Kidney (tissue), 14 donors: ENCODE data around the gene SEC22A. TPM values are rescaled to one million over a fixed set of nuclear protein-coding genes. Genes with fewer than 3 reads are reported as not detected.

Experiments
- DNase-seq, 5 donors: peaks; one replicate each; pipeline ENCODE4 v3.0.0-alpha.2; 2013 to 2020
- FAIRE-seq: peaks from 2 replicates; lab custom pipeline; 2012; peaks lifted over from hg19 to GRCh38; lab: Jason Lieb, UNC
- H3K27ac ChIP-seq, 2 donors: one replicate each; pipeline ENCODE4 v1.7.0; 2013; ENCODE audit warnings: low read depth in 2 of 2, low read length in 2 of 2, inconsistent platforms in 1 of 2
- H3K27me3 ChIP-seq: one replicate; pipeline ENCODE4 v1.7.1; 2013; ENCODE audit warnings: low read length, inconsistent platforms; ENCODE audit not compliant: control insufficient read depth, insufficient read depth
- H3K36me3 ChIP-seq, 3 donors: one replicate each; pipeline versions ENCODE4 v1.7.0 to v1.7.1; 2013; ENCODE audit warnings: low read length in 3 of 3, control low read depth in 1 of 3, inconsistent platforms in 1 of 3; ENCODE audit not compliant: insufficient read depth in 3 of 3, control insufficient read depth in 2 of 3
- H3K4me1 ChIP-seq, 3 donors: one replicate each; pipeline versions ENCODE4 v1.7.0 to v1.7.1; 2013; ENCODE audit warnings: low read length in 3 of 3, inconsistent platforms in 1 of 3, low read depth in 1 of 3; ENCODE audit not compliant: control insufficient read depth in 2 of 3, insufficient read depth in 2 of 3
- H3K4me3 ChIP-seq, 3 donors: one replicate each; pipeline versions ENCODE4 v1.7.0 to v1.8.1; 2013; ENCODE audit warnings: low read length in 3 of 3, control low read depth in 1 of 3, inconsistent platforms in 1 of 3
- H3K9ac ChIP-seq, 3 donors: one replicate each; pipeline versions ENCODE4 v1.7.0 to v1.7.1; 2013; ENCODE audit warnings: low read length in 3 of 3, control low read depth in 1 of 3, inconsistent platforms in 1 of 3
- H3K9me3 ChIP-seq, 3 donors: one replicate each; pipeline versions ENCODE4 v1.7.0 to v1.7.1; 2013; ENCODE audit warnings: low read length in 3 of 3, control low read depth in 1 of 3, inconsistent platforms in 1 of 3; ENCODE audit not compliant: control insufficient read depth in 2 of 3, insufficient read depth in 1 of 3
- intact Hi-C: fragments of 100-400 bp; cut with DNase I; formaldehyde crosslinking; loops from one replicate; pipeline ENCODE4 v1.11.1; 2022
- polyA plus RNA-seq: library from polyadenylated mRNA; stranded (reverse); fragments of 350-450 nt; fragmentation: Illumina TruSeq; extraction: RNeasy Lipid Tissue Mini Kit (QIAGEN cat#74804); gene quantifications from one replicate; pipeline ENCODE4 v1.2.3, GENCODE V29; 2014; ENCODE audit warnings: low read depth, low replicate concordance; ENCODE audit not compliant: insufficient read depth
- total RNA-seq: library from RNA; stranded (reverse); fragmentation: NEBNext Ultra II Directional; extraction: Animal tissue kit (Norgen Biotek cat#: 25700); gene quantifications from one replicate; pipeline ENCODE4 v1.2.1, GENCODE V29; 2021
- TF ChIP-seq, protein P1 (sequence below): IDR thresholded peaks from 3 replicates; pipeline ENCODE4 v1.5.1; 2012; ENCODE audit warnings: mild to moderate bottlenecking, moderate library complexity, borderline replicate concordance; ENCODE audit not compliant: insufficient read depth; ENCODE audit errors: extremely low read depth
- donor health status: control.
- donor health status: control.
- donor health status: control.
- donor health status: control.
- donor health status: control.
- donor health status: DM: yes; HTN: yes; CAD: no.
- donor health status: Normal renal cell carcinoma (clear cell type).

SEC22A gene
- total and polyA plus RNA-seq, 2 donors from 2014 or later, result 14.8 to 18.6 TPM

DNA sequence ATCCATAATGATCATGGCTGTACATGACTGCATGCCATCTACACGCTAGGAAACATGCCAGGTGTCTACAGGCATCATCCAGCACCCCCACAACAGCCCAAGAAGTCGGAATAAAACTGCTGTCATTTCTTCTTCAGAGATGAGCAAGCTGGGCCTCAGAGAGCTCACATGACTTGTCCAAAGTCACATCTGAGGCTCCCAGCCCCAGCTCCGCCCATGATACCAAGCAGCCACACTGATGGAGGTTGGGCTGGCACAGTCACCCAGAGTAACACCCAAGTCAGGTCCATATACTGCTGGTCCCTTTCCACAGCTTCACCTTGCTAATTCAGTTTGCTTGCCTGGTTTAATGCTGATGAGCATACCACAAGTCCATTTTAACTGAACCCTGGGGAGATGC is 116.6 kb downstream of the SEC22A start:
- H3K4me3 ChIP-seq, result no peak overlapping the region
- intact Hi-C loops, result no loop called here
- no peaks in the 10 kb centered on the region for H3K4me1 ChIP-seq
- DNase-seq (peak in 1 of 5 donors; percentile 22), FAIRE-seq (no peak)
- no peak overlapping the region for H3K9ac ChIP-seq
- H3K27me3 ChIP-seq, result no peaks in the 10 kb centered on the region
- no peak overlapping the region for H3K27ac ChIP-seq
- H3K9me3 ChIP-seq, result no peaks in the 10 kb centered on the region
- H3K36me3 ChIP-seq, result peaks cover 0 to 6% (median 0%) of the 10 kb centered on the region in 3 donors
- TF ChIP-seq, protein P1, sequence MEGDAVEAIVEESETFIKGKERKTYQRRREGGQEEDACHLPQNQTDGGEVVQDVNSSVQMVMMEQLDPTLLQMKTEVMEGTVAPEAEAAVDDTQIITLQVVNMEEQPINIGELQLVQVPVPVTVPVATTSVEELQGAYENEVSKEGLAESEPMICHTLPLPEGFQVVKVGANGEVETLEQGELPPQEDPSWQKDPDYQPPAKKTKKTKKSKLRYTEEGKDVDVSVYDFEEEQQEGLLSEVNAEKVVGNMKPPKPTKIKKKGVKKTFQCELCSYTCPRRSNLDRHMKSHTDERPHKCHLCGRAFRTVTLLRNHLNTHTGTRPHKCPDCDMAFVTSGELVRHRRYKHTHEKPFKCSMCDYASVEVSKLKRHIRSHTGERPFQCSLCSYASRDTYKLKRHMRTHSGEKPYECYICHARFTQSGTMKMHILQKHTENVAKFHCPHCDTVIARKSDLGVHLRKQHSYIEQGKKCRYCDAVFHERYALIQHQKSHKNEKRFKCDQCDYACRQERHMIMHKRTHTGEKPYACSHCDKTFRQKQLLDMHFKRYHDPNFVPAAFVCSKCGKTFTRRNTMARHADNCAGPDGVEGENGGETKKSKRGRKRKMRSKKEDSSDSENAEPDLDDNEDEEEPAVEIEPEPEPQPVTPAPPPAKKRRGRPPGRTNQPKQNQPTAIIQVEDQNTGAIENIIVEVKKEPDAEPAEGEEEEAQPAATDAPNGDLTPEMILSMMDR, result no peak

DNA sequence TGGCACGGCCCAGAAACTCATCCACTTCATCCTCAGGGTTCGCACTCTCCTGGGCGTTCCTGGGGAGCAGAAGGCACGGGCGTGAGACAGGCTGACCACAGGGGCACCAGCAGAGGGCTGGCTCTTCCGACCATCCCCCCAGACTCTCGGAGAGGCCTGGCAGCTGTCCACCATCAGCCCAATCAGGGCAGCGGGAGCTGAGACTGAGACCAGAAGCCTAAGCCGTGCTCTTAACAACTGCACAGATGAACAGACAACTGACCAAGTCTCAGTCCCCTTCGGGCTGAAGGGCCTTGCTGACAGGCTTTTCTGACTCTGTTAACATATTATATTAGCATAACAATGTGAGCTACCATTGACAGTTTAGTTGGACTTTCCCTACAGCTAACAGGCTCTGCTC is 118.0 kb downstream of the SEC22A start:
- Histone ChIP-seq H3K27me3 (no peaks in the 10 kb centered on the region), H3K9ac (no peak overlapping the region), H3K4me1 (no peaks in the 10 kb centered on the region), H3K27ac (no peak overlapping the region), H3K9me3 (no peaks in the 10 kb centered on the region), H3K4me3 (no peak overlapping the region), H3K36me3 (peaks cover 0 to 6% (median 0%) of the 10 kb centered on the region in 3 donors)
- intact Hi-C loops, result loop anchor here (10.0 kb wide), 1 partner anchor 235 kb away; no protein-coding TSS in a partner anchor
- TF ChIP-seq, protein P1, result no peak
- FAIRE-seq, result no peak
- peak in 1 of 5 donors; percentile 46 for DNase-seq

DNA sequence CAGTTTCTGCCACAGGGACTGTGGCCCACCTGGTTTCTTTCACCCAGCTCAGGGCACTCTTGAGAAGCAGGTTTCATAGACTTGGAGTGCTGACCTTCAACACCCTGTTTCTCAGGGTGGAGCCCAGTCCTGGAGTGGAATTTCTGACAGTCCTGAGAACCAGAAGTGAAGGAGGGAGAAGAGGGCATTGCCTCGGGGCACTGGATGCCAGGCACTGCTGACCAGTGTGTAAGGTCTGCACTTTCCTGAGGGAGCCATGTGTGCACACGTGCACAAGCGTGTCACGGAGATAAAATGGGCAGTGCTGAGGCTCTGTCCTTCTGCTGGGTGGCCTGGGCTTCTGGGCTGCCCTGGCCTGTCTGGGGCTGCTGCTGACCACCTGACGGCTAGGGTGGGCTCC is 118.5 kb downstream of the SEC22A start:
- no peak overlapping the region for H3K4me3 ChIP-seq
- no peaks in the 10 kb centered on the region for H3K4me1 ChIP-seq
- intact Hi-C loops, result loop anchor here (10.0 kb wide), 1 partner anchor 235 kb away; no protein-coding TSS in a partner anchor
- H3K9me3 ChIP-seq, result no peaks in the 10 kb centered on the region
- no peak overlapping the region for H3K9ac ChIP-seq
- TF ChIP-seq, protein P1, result no peak
- FAIRE-seq (no peak), DNase-seq (peak in 1 of 5 donors; percentile 14)
- H3K36me3 ChIP-seq, result peaks cover 0 to 6% (median 0%) of the 10 kb centered on the region in 3 donors
- H3K27ac ChIP-seq, result no peak overlapping the region
- no peaks in the 10 kb centered on the region for H3K27me3 ChIP-seq

DNA sequence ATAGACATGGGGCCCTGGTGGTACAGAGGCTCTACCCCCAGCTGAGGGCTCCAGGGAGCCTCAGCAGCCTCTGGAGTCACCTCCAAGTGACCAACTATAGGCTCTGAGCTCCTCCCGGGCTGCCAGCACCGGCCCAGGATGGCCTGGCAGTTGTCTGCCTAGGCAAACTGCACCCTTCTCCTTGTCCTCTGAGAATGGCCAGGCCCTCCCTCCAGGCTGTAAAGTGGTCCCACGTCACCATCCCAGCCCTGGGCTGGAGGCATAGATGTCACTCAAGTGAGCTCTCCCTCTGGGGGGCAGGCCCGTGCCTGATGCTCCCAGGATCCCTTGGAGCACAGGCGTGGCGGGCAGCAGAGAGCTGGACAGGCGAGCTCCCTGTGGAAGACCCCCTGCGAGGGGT is 120.1 kb downstream of the SEC22A start:
- H3K27ac ChIP-seq, result no peak overlapping the region
- H3K9ac ChIP-seq, result no peak overlapping the region
- FAIRE-seq (no peak), DNase-seq (peak in 1 of 5 donors; percentile 50)
- no peaks in the 10 kb centered on the region for H3K9me3 ChIP-seq
- no peaks in the 10 kb centered on the region for H3K27me3 ChIP-seq
- TF ChIP-seq, protein P1, result no peak
- intact Hi-C loops, result loop anchor here (10.0 kb wide), 1 partner anchor 233 kb away; no protein-coding TSS in a partner anchor
- H3K4me1 ChIP-seq, result no peaks in the 10 kb centered on the region
- H3K36me3 ChIP-seq, result peaks cover 0 to 6% (median 0%) of the 10 kb centered on the region in 3 donors
- no peak overlapping the region for H3K4me3 ChIP-seq
